ENCODE results near the gene CACNB4. TPM values are rescaled to one million over a fixed set of nuclear protein-coding genes. Genes with fewer than 3 reads are reported as not detected.
"Not testable (repeated sequence)": the region's sequence is repeated elsewhere in the genome, so short reads cannot be mapped to it uniquely, and the experiment has no call there.

Gene CACNB4
- total and polyA plus RNA-seq, 8 donors = under 0.01 to 6.4 (median 1.0) TPM

- intact Hi-C loops (cut with DNase I; ENCODE audit: low total_unique reads) = loop anchor here (10.0 kb wide), 1 partner anchor 397 kb away; no protein-coding TSS in a partner anchor
- Histone ChIP-seq H3K4me3 (no peak overlapping the region), H3K27me3 (no peaks in the 10 kb centered on the region), H3K27ac (no peak overlapping the region), H3K9me3 (no peaks in the 10 kb centered on the region), H3K4me1 (no peaks in the 10 kb centered on the region), H3K36me3 (no peaks in the 10 kb centered on the region)
- DNase-seq = no peak
- no peak for TF ChIP-seq EP300 (IDR thresholded peaks at IDR 0.05)
- no peak for TF ChIP-seq CTCF (IDR thresholded peaks at IDR 0.05)
- TF ChIP-seq POLR2A (IDR thresholded peaks at IDR 0.05) = no peak
- no peak for TF ChIP-seq POLR2AphosphoS5 (IDR thresholded peaks at IDR 0.05)
- WGBS, 5 donors = 69 to 82% (median 77%) methylated on average over 2 of the region's 2 CpGs
These were observed 87.1 kb downstream of the CACNB4 start for GRCh38 chr2:152011724-152012123.

DNA sequence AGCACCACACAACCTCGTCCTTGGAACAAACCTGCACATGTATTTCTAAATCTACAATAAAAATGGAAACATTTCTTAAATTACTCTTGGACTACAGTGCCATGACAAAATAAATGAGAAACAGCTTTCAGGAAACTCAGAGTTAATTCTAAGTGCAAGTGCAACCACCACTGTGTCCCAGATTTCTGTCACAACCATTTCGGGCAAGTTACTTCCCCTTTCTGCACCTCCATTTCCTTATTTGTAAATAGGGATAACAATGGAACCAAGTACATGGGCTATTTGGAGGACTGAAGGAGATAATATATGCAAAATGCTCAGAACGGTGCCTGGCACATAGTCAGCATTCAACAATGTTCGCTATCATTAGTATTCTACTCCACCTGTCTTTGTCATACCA is 93.2 kb downstream of the CACNB4 start:
- WGBS, 5 donors = 49 to 70% (median 60%) methylated on average over 4 of the region's 4 CpGs
- no peaks in the 10 kb centered on the region for H3K36me3 ChIP-seq
- intact Hi-C loops (cut with DNase I; ENCODE audit: low total_unique reads) = no loop called here

DNA sequence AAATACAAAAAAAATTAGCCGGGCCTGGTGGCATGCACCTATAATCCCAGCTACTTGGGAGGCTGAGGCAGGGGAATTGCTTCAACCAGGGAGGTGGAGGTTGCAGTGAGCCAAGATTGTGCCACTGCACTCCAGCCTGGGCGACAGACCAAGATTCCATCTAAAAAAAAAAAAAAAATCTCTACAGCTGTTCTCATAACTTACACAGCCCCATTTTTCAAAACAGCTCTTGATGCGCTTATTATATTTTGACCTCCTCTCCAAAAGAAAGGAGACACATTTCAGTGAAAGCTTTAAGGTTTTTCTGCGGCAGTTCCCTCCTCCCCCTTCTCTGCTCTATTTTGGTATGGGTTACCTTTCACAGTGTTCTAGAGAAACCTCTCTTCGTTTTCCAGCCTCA is 95.6 kb downstream of the CACNB4 start:
- intact Hi-C loops (cut with DNase I; ENCODE audit: low total_unique reads); H3K36me3 ChIP-seq; DNase-seq; H3K4me3 ChIP-seq; H3K27ac ChIP-seq; H3K9me3 ChIP-seq; H3K27me3 ChIP-seq: not testable (repeated sequence)
- WGBS, 5 donors = 54 to 82% (median 75%) methylated on average over 5 of the region's 5 CpGs
- peaks cover 0 to 21% (median 4%) of the 10 kb centered on the region in 4 donors for H3K4me1 ChIP-seq

More for the DNA sequence above, 93.2 kb downstream of the CACNB4 start:
- Histone ChIP-seq H3K9me3 (no peaks in the 10 kb centered on the region), H3K4me3 (no peak overlapping the region), H3K27me3 (no peaks in the 10 kb centered on the region), H3K27ac (no peak overlapping the region), H3K4me1 (peaks cover 0 to 21% (median 4%) of the 10 kb centered on the region in 4 donors)
- TF ChIP-seq EP300 (IDR thresholded peaks at IDR 0.05) (no peak), POLR2A (IDR thresholded peaks at IDR 0.05) (no peak), CTCF (IDR thresholded peaks at IDR 0.05) (no peak)
- DNase-seq = no peak

DNA sequence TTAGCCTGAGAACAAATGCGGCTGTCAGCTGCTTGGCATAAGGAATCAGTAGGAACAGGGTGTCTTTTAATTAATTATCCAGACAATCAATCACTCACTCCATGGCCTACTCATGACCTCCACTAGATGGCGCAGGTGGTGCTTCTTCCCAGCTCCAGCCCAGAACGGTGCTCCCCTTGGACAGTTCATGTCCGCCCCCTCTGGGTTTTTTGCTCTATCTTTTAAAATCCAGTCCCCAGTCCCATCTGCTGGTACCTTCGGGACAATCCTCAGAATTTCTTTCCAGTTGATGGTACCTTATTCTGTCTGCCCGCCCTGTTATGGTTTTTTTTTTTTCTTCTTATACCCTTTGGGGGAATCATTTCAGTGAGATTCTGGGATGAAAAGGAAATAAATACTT is 99.8 kb downstream of the CACNB4 start:
- no peaks in the 10 kb centered on the region for H3K27me3 ChIP-seq
- H3K27ac ChIP-seq = no peak overlapping the region
- H3K36me3 ChIP-seq = no peaks in the 10 kb centered on the region
- H3K4me1 ChIP-seq = peaks cover 0 to 25% (median 9%) of the 10 kb centered on the region in 4 donors
- H3K9me3 ChIP-seq = no peaks in the 10 kb centered on the region
- DNase-seq = peak; percentile 43 to 58
- intact Hi-C loops (cut with DNase I; ENCODE audit: low total_unique reads) = no loop called here
- no peak for TF ChIP-seq POLR2AphosphoS5 (IDR thresholded peaks at IDR 0.05)
- peak in 4 of 7 experiments; percentile 32 to 77 (median 56) for TF ChIP-seq CTCF (IDR thresholded peaks at IDR 0.05)
- 44 to 52% (median 46%) methylated on average over 6 of the region's 6 CpGs for WGBS, 5 donors
- H3K4me3 ChIP-seq = no peak overlapping the region

DNA sequence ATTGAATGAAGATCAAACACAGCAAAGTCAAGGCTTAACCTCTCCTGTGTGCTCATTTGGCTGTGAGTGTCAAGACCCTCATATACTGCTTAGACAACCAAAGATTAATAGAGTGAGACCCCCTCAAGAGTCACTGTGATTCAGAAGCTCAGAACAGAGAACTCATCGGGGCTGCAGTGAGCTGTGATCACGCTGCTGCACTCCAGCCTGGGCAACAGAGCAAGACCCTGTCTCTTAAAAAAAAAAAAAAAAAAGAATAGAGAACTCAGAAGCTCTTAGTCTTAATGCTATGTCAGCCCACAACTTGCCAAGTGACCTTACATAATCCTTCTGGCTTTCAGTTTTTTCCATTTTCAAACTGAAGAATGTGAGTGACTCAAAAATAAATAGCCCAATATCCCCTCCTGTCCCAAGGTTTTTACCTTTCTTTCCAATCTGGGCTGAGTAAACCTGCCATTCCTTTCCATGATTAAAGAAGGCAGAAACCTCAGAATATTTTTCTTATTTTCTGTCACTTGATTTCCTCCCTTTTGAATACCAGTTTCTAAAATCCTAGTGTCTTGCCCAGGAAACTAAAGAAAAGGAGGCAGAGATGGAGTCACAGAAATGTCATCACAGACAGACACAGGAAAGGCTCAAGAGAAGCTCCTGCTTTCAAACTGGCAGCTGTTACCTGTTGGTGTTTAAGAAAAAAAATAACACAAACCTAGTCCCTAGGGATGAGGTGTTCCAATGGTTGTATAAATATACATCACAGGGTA is 102.4 kb downstream of the CACNB4 start:
- Histone ChIP-seq H3K27ac (no peak overlapping the region), H3K27me3 (no peaks in the 10 kb centered on the region), H3K36me3 (no peaks in the 10 kb centered on the region), H3K4me3 (no peak overlapping the region), H3K9me3 (no peaks in the 10 kb centered on the region), H3K4me1 (peaks cover 0 to 19% (median 8%) of the 10 kb centered on the region in 4 donors)
- 56 to 73% (median 63%) methylated on average over 2 of the region's 2 CpGs for WGBS, 5 donors
- intact Hi-C loops (cut with DNase I; ENCODE audit: low total_unique reads) = no loop called here
- TF ChIP-seq EP300 (IDR thresholded peaks at IDR 0.05) (no peak), POLR2AphosphoS5 (IDR thresholded peaks at IDR 0.05) (no peak), CTCF (IDR thresholded peaks at IDR 0.05) (no peak), POLR2A (IDR thresholded peaks at IDR 0.05) (no peak)
- peak in 1 of 2 donors; percentile 12 for DNase-seq
